K562 (cell line): ENCODE data around the gene IKBKG. TPM values are rescaled to one million over a fixed set of nuclear protein-coding genes. Genes with fewer than 3 reads are reported as not detected.

Experiments used
- CBX2 ChIP-seq: fragments of 200-600 bp; sonication (generic); IDR thresholded peaks from one replicate; pipeline ENCODE4 v1.6.1; 2012; ENCODE audit warnings: mild to moderate bottlenecking, low read length, inconsistent platforms; ENCODE audit not compliant: insufficient read depth, poor library complexity, severe bottlenecking
- CREB1 ChIP-seq, 2 experiments: sonication (generic) in 1 of 2; formaldehyde crosslinking in 1 of 2; IDR thresholded peaks; 2 replicates each; pipeline versions ENCODE4 v1.6.1 to v1.8.0; 2012 to 2022; ENCODE audit warnings: inconsistent platforms in 1 of 2, mild to moderate bottlenecking in 1 of 2, missing genetic modification reagents in 1 of 2, moderate library complexity in 1 of 2
- FIP1L1 ChIP-seq: fragments of 200-400 bp; formaldehyde crosslinking; IDR thresholded peaks from 2 replicates; pipeline ENCODE4 v1.6.1; 2018; ENCODE audit warnings: mild to moderate bottlenecking, low read depth, low read length; ENCODE audit not compliant: poor library complexity, severe bottlenecking
- GATAD2B ChIP-seq: fragments of 450-650 bp; IDR thresholded peaks from 2 replicates; pipeline ENCODE4 v1.6.1; 2017; ENCODE audit warnings: mild to moderate bottlenecking, borderline replicate concordance
- IFI16 ChIP-seq: fragments of 250-450 bp; sonication (Bioruptor Pico); IDR thresholded peaks from 2 replicates; pipeline ENCODE4 v2.1.2; 2022; ENCODE audit warnings: mild to moderate bottlenecking, inconsistent platforms
- ILK ChIP-seq: fragments of 450-650 bp; IDR thresholded peaks from 2 replicates; pipeline ENCODE4 v1.6.1; 2016; ENCODE audit warnings: missing genetic modification characterization, low read depth, mild to moderate bottlenecking, missing compliant biosample characterization, moderate library complexity, borderline replicate concordance
- MYC ChIP-seq, 2 experiments: fragments of 250-450 bp in 1 of 2; sonication (Bioruptor Pico) in 1 of 2; IDR thresholded peaks; 2 replicates each; pipeline versions ENCODE4 v1.5.1 to v1.6.1; 2012 to 2021; ENCODE audit warnings: low read depth in 2 of 2, borderline replicate concordance in 1 of 2, improper control_type of control experiment in 1 of 2, low read length in 1 of 2, mild to moderate bottlenecking in 1 of 2, moderate library complexity in 1 of 2
- NCOR1 ChIP-seq: fragments of 450-650 bp; IDR thresholded peaks from 2 replicates; pipeline ENCODE4 v1.6.1; 2016; ENCODE audit warnings: mild to moderate bottlenecking, moderate library complexity
- NFYB ChIP-seq: IDR thresholded peaks from 2 replicates; pipeline ENCODE4 v1.6.1; 2011; ENCODE audit warnings: mild to moderate bottlenecking, moderate library complexity; ENCODE audit not compliant: insufficient read length; ENCODE audit errors: extremely low read depth
- PHF21A ChIP-seq: fragments of 450-650 bp; IDR thresholded peaks from 2 replicates; pipeline ENCODE4 v1.6.1; 2017; ENCODE audit warnings: low read depth, borderline replicate concordance
- RUNX1 ChIP-seq: sonication (generic); IDR thresholded peaks from 2 replicates; pipeline ENCODE4 v1.6.1; 2016; ENCODE audit warnings: antibody characterized with exemption, low read depth
- SLC30A9 ChIP-seq: fragments of 250-450 bp; sonication (Bioruptor Pico); IDR thresholded peaks from 2 replicates; pipeline ENCODE4 v1.8.0; 2022; ENCODE audit warnings: mild to moderate bottlenecking, moderate library complexity
- TAF1 ChIP-seq: IDR thresholded peaks from 2 replicates; pipeline ENCODE4 v1.6.1; 2011; ENCODE audit warnings: mild to moderate bottlenecking, low read length, moderate library complexity; ENCODE audit not compliant: insufficient read depth, control insufficient read depth, severe bottlenecking; ENCODE audit errors: extremely low read depth
- TCF7 ChIP-seq: sonication (generic); IDR thresholded peaks from 2 replicates; pipeline ENCODE4 v1.6.1; 2016; ENCODE audit warnings: antibody characterized with exemption, borderline replicate concordance
- ZFPM2 ChIP-seq: fragments of 250-450 bp; sonication (Bioruptor Pico); IDR thresholded peaks from 2 replicates; pipeline ENCODE4 v1.5.1; 2022; ENCODE audit warnings: mild to moderate bottlenecking
- ZNF134 ChIP-seq: fragments of 250-450 bp; sonication (Bioruptor Pico); conservative IDR thresholded peaks from 2 replicates; pipeline ENCODE4 v1.4.0; 2020
- ZNF165 ChIP-seq: fragments of 250-450 bp; sonication (Bioruptor Pico); IDR thresholded peaks from 2 replicates; pipeline ENCODE4 v1.4.0; 2020; ENCODE audit warnings: borderline replicate concordance
- ZNF212 ChIP-seq: fragments of 450-650 bp; formaldehyde crosslinking; IDR thresholded peaks from 2 replicates; pipeline ENCODE4 v1.4.0; 2020; ENCODE audit warnings: mild to moderate bottlenecking
- ZNF23 ChIP-seq: fragments of 250-450 bp; sonication (Bioruptor Pico); IDR thresholded peaks from 2 replicates; pipeline ENCODE4 v1.4.0; 2020; ENCODE audit warnings: mild to moderate bottlenecking
- ZNF316 ChIP-seq: fragments of 450-650 bp; IDR thresholded peaks from 2 replicates; pipeline ENCODE4 v1.6.1; 2016
- polyA plus RNA-seq, 8 experiments: library from polyadenylated mRNA; depleted of rRNA in 4 of 8; stranded (reverse) in 5 of 8; unstranded in 3 of 8; fragments of >200 nt; fragmentation: Nextera tagmentation in 2 of 8; fragmentation: Illumina TruSeq in 1 of 8; extraction: Ambion mirVana in 2 of 8; extraction: Trizol in 1 of 8; gene quantifications; 2 replicates each; pipeline versions ENCODE4 v1.2.1 to v1.2.3, GENCODE V29; 2011 to 2014; ENCODE audit warnings: inconsistent platforms in 1 of 8, missing spikeins in 1 of 8
- total RNA-seq, 7 experiments: library from RNA; depleted of rRNA in 6 of 7; stranded (reverse); fragments of >200 nt in 6 of 7; fragmentation: Illumina TruSeq in 2 of 7; extraction: Trizol in 2 of 7; gene quantifications; 2 replicates each; pipeline versions ENCODE4 v1.2.1 to v1.2.3, GENCODE V29; 2011 to 2021; ENCODE audit warnings: low replicate concordance in 1 of 7
- TF ChIP-seq, protein P1 (sequence below), 2 experiments: IDR thresholded peaks in 1 of 2; conservative IDR thresholded peaks in 1 of 2; 2 replicates each; pipeline ENCODE4 v1.6.1; 2016; ENCODE audit warnings: low read depth in 2 of 2, mild to moderate bottlenecking in 1 of 2, missing compliant biosample characterization in 1 of 2, missing genetic modification characterization in 1 of 2, moderate library complexity in 1 of 2
- TF ChIP-seq, protein P2 (sequence below): fragments of 450-650 bp; formaldehyde crosslinking; IDR thresholded peaks from 2 replicates; pipeline ENCODE4 v1.4.0; 2022; ENCODE audit warnings: mild to moderate bottlenecking, moderate library complexity
- TF ChIP-seq, protein P3 (sequence below): fragments of 250-450 bp; sonication (Bioruptor Pico); IDR thresholded peaks from 2 replicates; pipeline ENCODE4 v1.8.0; 2021; ENCODE audit warnings: borderline replicate concordance, mild to moderate bottlenecking, moderate library complexity; ENCODE audit not compliant: poor library complexity, severe bottlenecking

Gene IKBKG
- total and polyA plus RNA-seq, 9 of the 15 experiments (the other 6 are each of a cell fraction or from before 2014, with no cell fraction given) = 0.68 to 60.0 (median 21.9) TPM

GRCh38 chrX:154534526-154535322 is 12.7 kb upstream of the IKBKG start (continued):
- no peak for TF ChIP-seq TCF7
- TF ChIP-seq ZNF23 (CRISPR knock-in tag) = no peak
- TF ChIP-seq FIP1L1 = peak; percentile 52
- TF ChIP-seq GATAD2B = peak; percentile 11; the same call in 1 of the 2 replicates
- no peak for TF ChIP-seq ZNF212 (CRISPR knock-in tag)
- no peak for TF ChIP-seq NFYB
- no peak for TF ChIP-seq CREB1 (IDR thresholded peaks at IDR 0.05)
- TF ChIP-seq CREB1 (CRISPR knock-in tag; IDR thresholded peaks at IDR 0.05) = peak; percentile 37; the same call in 1 of the 2 replicates
- TF ChIP-seq ZFPM2 = no peak
- no peak for TF ChIP-seq NCOR1
- TF ChIP-seq, protein P1, sequence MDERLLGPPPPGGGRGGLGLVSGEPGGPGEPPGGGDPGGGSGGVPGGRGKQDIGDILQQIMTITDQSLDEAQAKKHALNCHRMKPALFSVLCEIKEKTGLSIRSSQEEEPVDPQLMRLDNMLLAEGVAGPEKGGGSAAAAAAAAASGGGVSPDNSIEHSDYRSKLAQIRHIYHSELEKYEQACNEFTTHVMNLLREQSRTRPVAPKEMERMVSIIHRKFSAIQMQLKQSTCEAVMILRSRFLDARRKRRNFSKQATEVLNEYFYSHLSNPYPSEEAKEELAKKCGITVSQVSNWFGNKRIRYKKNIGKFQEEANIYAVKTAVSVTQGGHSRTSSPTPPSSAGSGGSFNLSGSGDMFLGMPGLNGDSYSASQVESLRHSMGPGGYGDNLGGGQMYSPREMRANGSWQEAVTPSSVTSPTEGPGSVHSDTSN (CRISPR knock-in tag; IDR thresholded peaks at IDR 0.05; ENCODE audit: low read depth) = no peak
- TF ChIP-seq, protein P1 (tag; conservative IDR thresholded peaks at IDR 0.05; ENCODE audit: low read depth) = no peak
- TF ChIP-seq RUNX1 = no peak
- TF ChIP-seq IFI16 (CRISPR knock-in tag) = no peak
- TF ChIP-seq ZNF134 (CRISPR knock-in tag) = no peak
- TF ChIP-seq, protein P2, sequence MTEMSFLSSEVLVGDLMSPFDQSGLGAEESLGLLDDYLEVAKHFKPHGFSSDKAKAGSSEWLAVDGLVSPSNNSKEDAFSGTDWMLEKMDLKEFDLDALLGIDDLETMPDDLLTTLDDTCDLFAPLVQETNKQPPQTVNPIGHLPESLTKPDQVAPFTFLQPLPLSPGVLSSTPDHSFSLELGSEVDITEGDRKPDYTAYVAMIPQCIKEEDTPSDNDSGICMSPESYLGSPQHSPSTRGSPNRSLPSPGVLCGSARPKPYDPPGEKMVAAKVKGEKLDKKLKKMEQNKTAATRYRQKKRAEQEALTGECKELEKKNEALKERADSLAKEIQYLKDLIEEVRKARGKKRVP = no peak
- TF ChIP-seq TAF1 = no peak
- TF ChIP-seq PHF21A = no peak
- TF ChIP-seq SLC30A9 = no peak
- TF ChIP-seq CBX2 = no peak
- TF ChIP-seq, protein P3, sequence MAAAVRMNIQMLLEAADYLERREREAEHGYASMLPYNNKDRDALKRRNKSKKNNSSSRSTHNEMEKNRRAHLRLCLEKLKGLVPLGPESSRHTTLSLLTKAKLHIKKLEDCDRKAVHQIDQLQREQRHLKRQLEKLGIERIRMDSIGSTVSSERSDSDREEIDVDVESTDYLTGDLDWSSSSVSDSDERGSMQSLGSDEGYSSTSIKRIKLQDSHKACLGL (CRISPR knock-in tag) = no peak
- no peak for TF ChIP-seq ZNF165 (CRISPR knock-in tag)
- TF ChIP-seq MYC (IDR thresholded peaks at IDR 0.05; ENCODE audit: low read depth, low read length) = peak; percentile 85
- no peak for TF ChIP-seq MYC (CRISPR knock-in tag; IDR thresholded peaks at IDR 0.05; ENCODE audit: borderline replicate concordance, low read depth)
- TF ChIP-seq ILK = no peak
- no peak for TF ChIP-seq ZNF316
